ENCODE measurements around the gene JDP2. TPM values are rescaled to one million over a fixed set of nuclear protein-coding genes. Genes with fewer than 3 reads are reported as not detected.
A peak's percentile ranks its signal among the peaks of the same experiment; 100 is the strongest.

JDP2 gene, protein sequence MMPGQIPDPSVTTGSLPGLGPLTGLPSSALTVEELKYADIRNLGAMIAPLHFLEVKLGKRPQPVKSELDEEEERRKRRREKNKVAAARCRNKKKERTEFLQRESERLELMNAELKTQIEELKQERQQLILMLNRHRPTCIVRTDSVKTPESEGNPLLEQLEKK
- total RNA-seq = 113 TPM
- long read RNA-seq, full-length matches to known transcripts = 2 of 36 reads
- long read RNA-seq, partial matches to known transcripts = 13 of 36 reads
- long read RNA-seq, other reads (novel, unspliced or antisense) = 21 of 36 reads

DNA sequence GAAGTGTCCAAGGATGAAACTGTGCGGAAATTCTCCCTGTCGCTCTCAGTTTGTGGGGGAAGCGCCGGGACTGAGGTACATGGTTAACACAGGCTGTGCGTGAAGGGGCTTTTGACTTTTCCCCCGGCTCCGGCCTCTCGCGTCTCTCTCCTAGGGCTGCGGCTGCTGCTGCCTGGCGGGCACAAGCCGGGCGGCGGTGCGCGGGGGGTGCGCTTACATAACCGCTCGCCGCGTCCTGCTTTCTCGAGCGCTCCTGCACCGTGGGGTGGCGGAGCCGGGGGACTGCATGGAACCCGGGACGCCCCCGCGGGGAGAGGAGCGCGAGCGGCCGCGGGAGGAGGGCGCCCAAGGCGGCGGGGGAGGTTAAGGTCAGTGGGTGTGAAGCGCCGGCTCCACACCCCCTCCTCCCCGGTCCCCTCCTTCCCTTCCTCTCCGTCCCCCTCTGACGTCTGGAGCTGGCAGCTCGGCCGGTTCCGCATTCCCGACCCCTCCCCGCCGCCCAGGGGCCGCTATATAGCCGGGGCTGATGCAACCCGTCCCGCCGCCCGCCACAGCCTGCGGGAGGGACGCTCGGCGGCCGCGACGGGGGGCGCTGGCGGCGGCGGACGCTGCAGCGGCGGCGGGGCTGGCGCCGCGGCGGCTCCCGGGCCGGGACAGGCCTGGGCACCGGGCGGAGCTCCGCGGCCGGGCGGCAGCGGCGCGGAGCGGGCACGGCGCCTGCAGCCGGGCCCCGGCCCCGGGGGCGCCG, at the start of gene JDP2:
TSS of gene JDP2 (plus strand) at position 541 of the 748 bp plus-strand sequence. CDS start 9,899 bp downstream, outside the sequence.
- DNase-seq (ENCODE audit: low spot score) = peak; percentile 98

DNA sequence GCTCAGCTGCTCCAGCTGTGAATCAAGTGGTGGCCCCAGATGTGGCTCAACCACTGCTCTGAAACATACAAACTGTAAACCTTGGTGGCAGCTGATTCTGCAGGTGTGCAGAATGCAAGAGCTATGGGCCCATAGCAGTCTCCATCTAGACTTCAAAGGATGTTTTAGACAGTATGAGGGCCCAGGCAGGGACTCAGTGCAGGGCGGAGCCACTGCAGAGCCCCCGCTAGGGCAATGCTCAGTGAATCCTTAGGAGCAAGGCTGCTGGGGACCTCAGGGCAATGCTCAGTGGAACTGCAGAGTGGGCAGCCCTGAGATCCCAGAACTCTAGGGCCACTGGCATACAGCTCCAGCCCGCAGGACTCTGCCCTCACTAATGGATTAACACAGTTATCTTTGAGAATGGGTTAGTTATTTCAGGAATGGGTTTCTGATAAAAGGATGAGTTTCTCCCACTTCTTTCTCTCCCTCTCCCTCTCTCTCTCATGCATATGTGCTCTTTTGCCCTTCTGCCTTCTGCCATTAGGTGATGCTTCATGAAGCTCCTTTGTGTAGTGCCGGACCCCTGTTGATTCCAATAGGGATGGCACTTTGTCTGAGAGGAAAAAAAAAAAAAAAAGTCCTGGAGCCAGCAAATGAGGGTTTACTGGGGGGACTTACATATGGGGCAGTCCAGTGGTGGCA, 48.4 kb upstream of the JDP2 start:
- no peak for DNase-seq (ENCODE audit: low spot score)

DNA sequence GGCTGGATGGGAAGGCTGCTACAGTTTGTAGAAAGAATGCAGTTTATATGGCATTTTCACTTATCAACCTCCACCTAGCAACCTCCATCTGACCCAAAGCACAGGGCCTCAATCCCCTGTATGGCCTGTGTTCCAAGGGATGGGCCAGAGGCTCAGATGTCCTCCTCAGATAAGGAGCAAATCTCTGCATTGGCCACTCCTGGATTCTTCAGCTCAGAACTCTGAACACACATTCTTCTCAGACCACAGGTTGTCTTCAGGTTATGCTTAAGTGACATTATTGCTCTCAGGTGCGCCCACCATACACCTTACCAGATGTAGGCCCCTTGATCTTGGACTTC, 47.9 kb upstream of the JDP2 start:
- no peak for DNase-seq (ENCODE audit: low spot score)

DNA sequence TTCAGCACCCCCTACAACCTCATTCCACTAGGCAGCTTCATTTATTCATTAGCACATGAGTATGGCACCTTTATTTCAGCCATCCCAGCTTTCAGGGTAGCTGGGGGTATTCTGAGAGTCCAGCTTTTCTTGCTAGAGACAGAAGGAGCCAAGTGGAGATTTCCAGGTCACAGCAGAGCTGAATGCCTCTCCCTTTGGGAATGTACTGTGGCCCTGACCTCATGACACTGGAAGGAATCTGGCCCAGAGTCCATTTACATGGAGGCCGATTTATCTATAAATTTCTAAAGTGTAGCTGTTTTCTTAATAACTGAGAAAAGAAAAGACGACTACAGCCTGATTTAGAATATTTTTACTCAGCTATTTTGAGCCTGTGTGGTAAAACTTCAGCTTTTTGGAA, 47.2 kb upstream of the JDP2 start:
- no peak for DNase-seq (ENCODE audit: low spot score)

DNA sequence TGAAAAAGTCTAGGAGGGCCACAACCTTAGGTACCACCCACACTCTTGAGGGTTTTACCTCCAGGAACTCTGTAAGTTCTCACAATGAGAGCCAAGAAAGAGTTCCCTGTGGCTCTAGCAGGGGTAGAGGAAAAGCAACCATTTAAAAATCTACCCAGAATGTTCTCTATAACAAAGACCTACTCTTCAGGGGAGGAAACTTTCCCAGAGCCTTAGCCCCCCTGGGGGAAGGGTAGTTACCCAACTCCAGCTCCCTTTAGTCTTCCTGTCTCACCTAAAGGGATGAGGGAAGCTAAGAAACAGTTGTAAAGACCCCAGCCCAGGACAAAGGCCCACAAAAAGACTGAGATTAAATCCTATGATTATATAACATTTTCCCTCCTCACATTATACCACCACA, 46.2 kb upstream of the JDP2 start:
- no peak for DNase-seq (ENCODE audit: low spot score)

DNA sequence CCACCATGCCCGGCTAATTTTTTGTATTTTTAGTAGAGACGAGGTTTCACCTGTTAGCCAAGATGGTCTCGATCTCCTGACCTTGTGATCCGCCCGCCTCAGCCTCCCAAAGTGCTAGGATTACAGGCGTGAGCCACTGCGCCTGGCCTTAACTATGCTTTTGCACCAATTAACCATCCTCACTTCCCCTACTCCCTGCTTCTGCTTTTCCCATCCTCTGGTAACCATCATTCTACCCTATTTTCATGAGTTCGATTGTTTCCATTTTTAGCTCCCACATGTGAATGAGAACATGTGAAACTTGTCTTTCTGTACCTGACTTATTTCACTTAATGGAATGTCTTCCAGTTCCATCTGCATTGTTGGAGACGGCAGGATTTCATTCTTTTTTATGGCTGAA, 44.6 kb upstream of the JDP2 start:
- DNase-seq (ENCODE audit: low spot score) = peak; percentile 35

DNA sequence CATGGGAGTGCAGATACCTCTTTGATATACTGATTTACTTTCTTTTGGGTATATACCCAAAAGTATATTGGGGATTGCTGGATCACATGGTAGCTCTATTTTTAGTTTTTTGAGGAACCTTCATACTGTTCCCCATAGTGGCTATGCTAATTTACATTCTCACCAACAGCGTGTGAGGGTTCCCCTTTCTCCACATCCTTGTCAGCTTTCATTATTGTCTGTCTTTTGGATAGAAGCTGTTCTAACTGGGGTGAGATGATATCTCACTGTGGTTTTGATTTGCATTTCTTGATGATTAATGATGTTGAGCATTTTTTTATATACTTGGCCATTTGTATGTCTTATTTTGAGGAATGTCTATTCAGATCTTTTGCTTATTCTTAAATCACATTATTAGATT, 44.1 kb upstream of the JDP2 start:
- no peak for DNase-seq (ENCODE audit: low spot score)

DNA sequence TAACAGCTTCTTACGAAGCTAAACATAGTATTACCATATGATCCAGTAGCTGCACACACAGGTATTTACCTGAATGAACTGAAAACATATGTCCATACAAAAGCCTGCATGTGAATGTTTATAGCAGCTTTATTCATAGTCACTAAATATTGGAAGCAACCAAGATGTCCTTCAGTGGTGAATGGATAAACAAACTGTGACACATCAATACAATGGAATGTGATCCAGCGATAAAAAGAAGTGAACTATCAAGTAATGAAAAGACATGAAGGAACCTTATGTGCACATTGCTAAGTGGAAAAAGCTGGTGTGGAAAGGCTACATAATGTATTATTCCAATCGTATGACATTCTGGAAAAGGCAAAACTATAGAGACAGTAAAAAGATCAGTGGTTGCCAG, 38.1 kb upstream of the JDP2 start:
- DNase-seq (ENCODE audit: low spot score) = no peak

DNA sequence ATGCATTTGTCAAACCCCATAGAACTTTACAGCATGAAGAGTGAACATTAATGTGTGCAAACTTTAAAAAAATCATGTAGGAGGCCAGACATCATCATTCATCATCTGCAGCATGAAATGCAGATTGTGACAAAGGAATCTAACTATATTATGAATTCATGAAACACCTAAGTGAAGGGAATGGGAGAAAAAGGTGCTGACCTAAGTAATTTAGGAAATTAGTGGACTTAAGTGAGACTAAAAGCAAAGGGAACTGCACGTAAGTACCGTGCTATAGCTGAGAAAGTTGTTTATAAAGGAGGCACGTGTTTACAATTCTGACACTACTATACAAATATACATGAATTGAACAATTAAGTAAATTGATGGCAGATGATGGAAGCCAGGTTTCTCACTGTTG, 37.6 kb upstream of the JDP2 start:
- no peak for DNase-seq (ENCODE audit: low spot score)

DNA sequence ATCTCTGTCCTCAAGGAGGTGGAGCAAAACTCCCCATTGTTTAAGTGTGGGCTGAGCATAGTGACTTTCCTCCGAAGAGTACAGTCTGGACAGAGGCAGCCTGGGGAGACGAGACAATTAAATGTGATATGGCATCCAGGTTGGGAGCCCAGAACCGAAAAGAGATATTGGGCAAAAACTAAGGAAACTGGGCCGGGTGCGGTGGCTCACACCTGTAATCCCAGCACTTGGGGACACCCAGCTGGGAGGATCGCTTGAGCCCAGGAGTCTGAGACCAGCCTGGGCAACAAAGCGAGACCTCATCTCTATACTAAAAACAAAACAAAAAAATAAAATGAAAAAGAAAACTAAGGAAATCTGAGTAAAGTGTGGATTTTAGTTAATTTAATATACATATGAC, 35.9 kb upstream of the JDP2 start:
- DNase-seq (ENCODE audit: low spot score) = peak; percentile 64

DNA sequence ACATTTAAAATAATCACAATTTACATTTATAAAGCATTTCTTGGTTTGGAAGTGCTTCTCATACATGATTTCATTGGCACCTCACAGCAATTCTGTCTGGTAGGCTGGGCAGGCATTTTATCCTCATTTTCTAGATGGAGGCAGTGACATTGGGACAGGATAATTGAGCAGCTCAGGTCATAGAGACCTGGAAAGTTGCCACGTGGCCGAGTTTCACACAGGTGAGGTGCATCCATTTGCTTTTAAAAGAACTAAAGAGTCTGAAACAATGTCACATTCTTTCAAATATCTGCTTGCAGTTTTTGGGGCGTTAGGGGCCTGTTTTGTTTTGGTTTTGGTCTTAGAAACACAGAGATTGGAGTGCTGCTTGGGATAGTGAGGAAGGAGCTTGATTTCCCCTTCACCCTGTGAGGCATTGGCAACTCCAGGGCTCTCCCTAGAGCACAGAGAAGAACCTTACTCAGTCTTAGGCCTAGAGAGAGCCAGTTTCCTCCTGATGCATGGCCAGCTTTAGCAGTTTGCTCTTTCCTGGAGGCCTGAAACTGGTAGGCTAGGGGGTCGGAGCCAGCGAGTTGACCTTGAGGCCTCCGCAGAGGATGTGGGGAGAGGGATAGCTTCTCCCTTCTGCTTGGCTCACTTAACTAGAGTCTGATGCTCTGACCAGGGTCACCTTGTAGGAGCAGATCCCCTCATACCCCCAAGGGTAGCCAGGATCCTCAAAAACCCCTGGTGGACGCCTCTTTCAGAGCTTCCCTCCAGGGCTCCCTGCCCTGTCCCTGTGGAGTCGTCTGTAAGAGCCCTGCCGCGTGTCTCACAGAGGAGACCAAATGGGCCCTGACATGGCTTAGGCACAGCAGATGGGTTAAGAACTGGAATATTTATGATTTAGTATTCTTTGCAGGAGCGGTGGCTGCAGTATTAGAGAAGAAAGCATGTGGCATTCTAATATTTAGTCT, 34.9 kb upstream of the JDP2 start:
- peak; percentile 49 for DNase-seq (ENCODE audit: low spot score)

DNA sequence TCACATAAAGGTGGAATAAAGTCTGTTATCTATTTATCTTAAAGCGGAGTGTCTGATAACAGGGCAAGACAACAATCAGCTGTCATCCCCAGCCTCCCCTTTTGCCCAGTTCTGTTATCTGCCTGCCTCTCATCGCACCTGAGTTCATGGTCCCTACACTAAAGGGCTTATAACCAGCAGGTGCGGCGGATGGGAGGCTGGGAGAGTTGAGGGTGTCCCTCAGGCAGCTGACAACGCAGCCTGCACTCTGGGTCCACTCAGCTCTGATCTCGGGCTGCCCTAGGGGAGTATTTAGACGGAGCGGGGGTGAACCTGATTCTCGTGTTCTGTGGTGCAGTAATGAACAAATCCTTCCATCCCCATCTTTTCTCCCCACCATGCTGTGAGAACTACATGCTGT, 34.0 kb upstream of the JDP2 start:
- DNase-seq (ENCODE audit: low spot score) = peak; percentile 49

DNA sequence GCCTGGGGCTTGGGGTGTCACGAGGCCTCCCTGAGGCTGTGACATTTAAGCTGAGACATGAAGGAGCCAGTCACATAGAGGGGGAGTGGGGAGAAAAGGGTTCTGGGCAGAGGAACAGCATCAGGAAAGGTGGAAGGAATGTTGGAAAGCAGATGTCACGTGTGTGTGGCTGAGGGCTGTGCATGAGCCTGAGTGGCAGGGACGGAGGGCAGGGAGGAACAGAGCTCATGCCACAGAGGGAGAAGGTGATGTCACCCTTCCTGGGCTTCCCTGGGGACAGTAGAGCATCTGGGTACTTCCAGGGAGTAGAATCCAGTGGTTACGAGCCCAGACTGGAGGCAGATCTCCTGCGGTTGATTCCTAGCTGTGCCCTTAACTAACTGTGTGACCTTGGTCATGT, 32.0 kb upstream of the JDP2 start:
- DNase-seq (ENCODE audit: low spot score) = peak; percentile 55

DNA sequence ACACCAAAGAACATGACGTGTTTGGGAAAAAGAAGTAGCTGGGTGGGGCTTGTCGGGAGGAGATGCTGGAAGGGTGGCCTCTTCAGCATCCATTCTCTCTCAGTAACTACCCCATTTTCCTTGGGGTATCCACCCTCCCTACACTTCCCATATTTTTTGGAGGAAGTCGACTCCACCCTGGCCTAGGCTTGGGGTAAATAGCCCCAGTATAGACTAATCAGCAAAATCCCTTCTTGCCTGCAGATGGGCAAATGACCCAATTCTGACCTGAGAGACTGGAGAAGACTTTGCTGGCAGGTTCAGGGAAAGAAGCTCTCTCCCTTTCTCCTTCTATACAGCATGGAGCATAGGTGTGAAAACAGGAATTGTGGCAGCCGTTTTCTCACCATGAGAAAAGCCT, 28.5 kb upstream of the JDP2 start:
- DNase-seq (ENCODE audit: low spot score) = no peak

DNA sequence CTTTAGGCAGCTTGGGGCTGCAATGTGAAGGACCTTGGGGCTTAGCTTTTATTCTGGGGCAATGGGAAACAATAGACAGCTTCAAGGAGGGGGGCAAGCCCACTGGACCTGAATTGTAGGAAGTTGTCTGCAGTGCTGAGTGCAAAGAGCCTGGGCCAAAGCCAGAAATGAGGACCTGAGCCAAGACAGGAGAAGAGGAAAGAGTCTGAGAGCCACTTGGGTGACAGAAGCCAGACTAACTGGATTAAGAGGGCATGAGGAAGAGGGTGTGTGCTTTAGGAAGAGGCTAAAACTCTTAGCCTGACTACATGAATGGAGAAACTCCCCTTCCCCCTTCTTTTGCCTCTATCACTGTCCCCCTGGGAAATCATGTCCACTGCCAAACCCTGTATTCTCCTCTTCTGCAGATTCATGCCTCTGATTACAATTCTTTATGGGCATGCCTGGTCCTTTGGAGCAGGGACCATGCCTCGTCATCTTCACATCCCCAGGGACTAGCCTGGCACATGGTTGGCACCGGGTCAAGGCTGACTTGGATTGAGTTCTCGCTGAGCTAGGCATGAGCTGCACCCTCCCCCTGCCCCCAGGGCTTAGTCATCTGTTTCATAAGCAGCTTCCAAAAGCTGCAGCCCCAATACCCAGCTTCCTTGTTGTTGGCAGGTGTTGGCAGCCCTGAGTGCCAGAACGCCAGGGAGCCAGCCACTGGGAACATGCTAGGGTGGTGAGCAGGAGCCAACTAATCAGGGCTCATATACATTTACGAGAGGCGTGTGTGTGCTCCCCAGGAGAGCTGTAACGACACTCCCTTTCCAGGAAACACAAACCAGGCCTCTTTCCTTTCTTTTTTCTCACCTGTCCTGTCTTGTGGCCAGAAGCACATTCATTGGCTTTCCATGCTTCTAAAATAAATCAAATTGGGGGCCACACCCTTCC, 27.7 kb upstream of the JDP2 start:
- DNase-seq (ENCODE audit: low spot score) = peak; percentile 95

DNA sequence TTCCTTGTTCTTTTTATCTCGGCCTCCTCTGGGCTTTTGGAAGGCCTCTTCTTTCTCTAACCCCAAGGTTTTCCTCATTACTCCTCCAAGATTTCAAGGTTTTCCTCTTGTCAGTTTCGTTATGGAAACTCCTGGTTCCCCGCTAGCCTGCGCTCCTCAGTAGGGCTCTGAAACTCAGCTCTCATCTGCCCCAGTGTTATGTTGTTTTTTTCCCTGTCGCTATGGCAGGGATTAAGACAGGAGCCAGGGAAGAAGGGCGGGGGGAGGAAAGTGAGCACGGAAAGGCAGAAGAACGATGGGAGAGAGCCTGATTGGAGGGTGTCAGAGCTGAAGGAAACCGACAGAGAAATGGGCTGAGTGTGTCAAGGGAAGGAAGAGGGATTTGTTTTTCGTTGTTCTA, 26.5 kb upstream of the JDP2 start:
- DNase-seq (ENCODE audit: low spot score) = no peak

DNA sequence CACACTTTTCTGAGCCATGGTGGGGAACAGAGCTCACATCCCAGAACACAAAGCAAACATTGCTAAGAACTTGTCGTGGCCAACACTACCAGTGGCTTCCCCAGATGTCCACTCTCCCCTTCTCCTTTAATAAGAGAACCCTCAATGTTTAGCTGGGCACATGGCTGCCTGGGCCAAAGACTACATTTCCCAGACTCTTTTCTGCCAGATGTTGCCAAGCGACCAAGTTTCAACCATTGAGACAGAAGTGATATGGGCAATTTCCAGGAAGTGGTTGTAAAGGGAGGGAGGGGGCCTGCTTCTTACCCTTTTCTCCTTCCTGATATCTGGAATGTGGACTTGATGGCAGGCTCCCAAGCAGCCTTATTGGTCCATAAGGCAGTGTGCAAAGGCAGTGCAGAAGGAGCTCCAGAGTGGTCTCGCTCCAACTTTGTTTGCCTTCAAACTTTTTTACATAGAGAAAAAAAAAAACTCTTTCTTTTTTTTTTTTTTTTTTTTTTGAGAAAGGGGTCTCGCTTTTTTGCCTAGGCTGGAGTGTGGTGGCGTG, 24.9 kb upstream of the JDP2 start:
- DNase-seq (ENCODE audit: low spot score) = no peak

DNA sequence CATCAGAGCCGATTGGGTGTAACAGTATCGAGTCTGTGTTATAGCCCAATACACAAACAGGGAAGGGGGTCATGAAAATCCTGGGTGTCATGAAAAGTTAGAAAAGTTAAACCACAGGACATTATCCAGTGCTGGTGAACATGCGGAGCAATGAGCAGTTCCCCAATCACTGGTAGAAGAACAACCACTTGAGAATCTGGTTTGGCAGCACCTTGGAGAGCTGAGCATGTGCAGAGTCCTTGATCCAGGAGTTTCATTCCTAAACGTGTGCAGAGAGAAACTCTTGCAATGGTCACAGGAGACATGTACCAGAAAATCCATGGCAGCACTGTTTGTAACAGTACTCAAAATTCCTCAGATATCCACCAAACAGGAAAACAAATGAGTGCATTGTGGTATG, 23.0 kb upstream of the JDP2 start:
- no peak for DNase-seq (ENCODE audit: low spot score)

DNA sequence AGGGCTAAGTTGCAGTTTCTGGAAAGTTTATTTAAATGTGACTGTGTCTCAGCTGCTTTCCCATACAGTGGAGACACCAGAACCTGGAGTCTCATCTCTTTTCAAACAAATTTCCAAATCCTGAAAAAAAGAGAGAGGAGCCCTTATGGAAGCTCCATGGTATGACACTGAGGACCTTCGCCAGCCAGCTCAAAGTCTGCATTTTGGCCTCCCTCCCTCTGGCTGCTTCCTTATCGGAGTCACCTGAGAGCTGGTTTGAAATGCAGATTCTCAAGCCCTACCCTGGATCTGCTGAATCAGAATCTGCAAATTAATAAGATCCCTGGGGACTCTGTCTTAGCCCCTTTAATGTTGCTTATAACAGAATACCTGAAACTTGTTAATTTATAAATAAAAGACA, 21.7 kb upstream of the JDP2 start:
- no peak for DNase-seq (ENCODE audit: low spot score)

DNA sequence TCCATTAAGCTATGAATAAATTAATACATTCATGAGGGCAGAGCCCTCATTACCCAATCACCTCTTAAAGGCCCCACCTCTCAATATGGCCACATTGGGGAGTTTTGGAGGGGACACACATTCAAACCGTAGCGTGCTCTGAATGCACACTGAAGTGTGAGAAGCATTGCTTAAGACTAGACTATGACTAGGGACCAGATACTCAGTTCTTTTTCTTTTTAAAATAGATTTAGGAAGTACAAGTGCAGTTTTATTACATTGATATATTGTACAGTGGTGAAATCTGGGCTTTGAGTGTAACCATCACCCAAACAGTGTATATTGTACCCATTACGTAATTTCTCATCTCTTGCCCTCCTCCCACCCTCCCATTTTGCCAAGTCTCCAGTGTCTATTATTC, 21.0 kb upstream of the JDP2 start:
- no peak for DNase-seq (ENCODE audit: low spot score)
